ENCODE data around the gene DGKB. TPM values are rescaled to one million over a fixed set of nuclear protein-coding genes. Genes with fewer than 3 reads are reported as not detected.

DGKB gene
- total RNA-seq, 4 donors from 2014 or later, result 17.3 to 54.9 (median 26.1) TPM

GRCh38 chr7:14133752-14134151 lies 768.8 kb downstream of the DGKB start:
- TF ChIP-seq POLR2AphosphoS5 (IDR thresholded peaks at IDR 0.05), result no peak
- TF ChIP-seq CTCF (IDR thresholded peaks at IDR 0.05), result no peak
- no peak for TF ChIP-seq EP300 (IDR thresholded peaks at IDR 0.05)
- TF ChIP-seq POLR2A (IDR thresholded peaks at IDR 0.05), result no peak
- WGBS, 2 donors (ENCODE audit: low coverage in 1 of 2), result 82 to 91% methylated on average over 1 of the region's 1 CpG
- ATAC-seq, result no peak

GRCh38 chr7:14125998-14126397 lies 776.6 kb downstream of the DGKB start:
- TF ChIP-seq POLR2AphosphoS5 (IDR thresholded peaks at IDR 0.05) (no peak), CTCF (IDR thresholded peaks at IDR 0.05) (no peak), POLR2A (IDR thresholded peaks at IDR 0.05) (no peak), EP300 (IDR thresholded peaks at IDR 0.05) (no peak)
- Histone ChIP-seq H3K27me3 (no peaks in the 10 kb centered on the region), H3K4me3 (no peak overlapping the region), H3K9me3 (no peaks in the 10 kb centered on the region), H3K4me1 (no peaks in the 10 kb centered on the region), H3K27ac (no peak overlapping the region), H3K36me3 (no peaks in the 10 kb centered on the region)
- ATAC-seq, result no peak
- 95 to 100% methylated on average over 3 of the region's 3 CpGs for WGBS, 2 donors (ENCODE audit: low coverage in 1 of 2)

More at GRCh38 chr7:14133752-14134151, 768.8 kb downstream of the DGKB start:
- Histone ChIP-seq H3K4me1 (no peaks in the 10 kb centered on the region), H3K27ac (no peak overlapping the region), H3K27me3 (no peaks in the 10 kb centered on the region), H3K4me3 (no peak overlapping the region), H3K36me3 (no peaks in the 10 kb centered on the region), H3K9me3 (no peaks in the 10 kb centered on the region)

GRCh38 chr7:14124716-14125115 lies 777.8 kb downstream of the DGKB start:
- H3K27me3 ChIP-seq, result no peaks in the 10 kb centered on the region
- no peak overlapping the region for H3K27ac ChIP-seq
- H3K9me3 ChIP-seq, result no peaks in the 10 kb centered on the region
- no peaks in the 10 kb centered on the region for H3K36me3 ChIP-seq
- WGBS, 2 donors (ENCODE audit: low coverage in 1 of 2), result 50 to 68% methylated on average over 2 of the region's 2 CpGs
- TF ChIP-seq EP300 (IDR thresholded peaks at IDR 0.05) (no peak), POLR2A (IDR thresholded peaks at IDR 0.05) (no peak), CTCF (IDR thresholded peaks at IDR 0.05) (no peak), POLR2AphosphoS5 (IDR thresholded peaks at IDR 0.05) (no peak)
- H3K4me3 ChIP-seq, result no peak overlapping the region
- no peak for ATAC-seq
- no peaks in the 10 kb centered on the region for H3K4me1 ChIP-seq

- TF ChIP-seq POLR2AphosphoS5 (IDR thresholded peaks at IDR 0.05) (no peak), EP300 (IDR thresholded peaks at IDR 0.05) (no peak), POLR2A (IDR thresholded peaks at IDR 0.05) (no peak), CTCF (IDR thresholded peaks at IDR 0.05) (no peak)
- Histone ChIP-seq H3K4me1 (no peaks in the 10 kb centered on the region), H3K4me3 (no peak overlapping the region), H3K27me3 (no peaks in the 10 kb centered on the region), H3K27ac (no peak overlapping the region), H3K9me3 (no peaks in the 10 kb centered on the region), H3K36me3 (no peaks in the 10 kb centered on the region)
- no peak for ATAC-seq
- WGBS, 2 donors (ENCODE audit: low coverage in 1 of 2), result 38 to 43% methylated on average over 1 of the region's 1 CpG
Observed at GRCh38 chr7:14123923-14124322, 778.6 kb downstream of the DGKB start.

GRCh38 chr7:14115701-14116100 lies 786.9 kb downstream of the DGKB start:
- Histone ChIP-seq H3K36me3 (no peaks in the 10 kb centered on the region), H3K4me3 (no peak overlapping the region), H3K27ac (no peak overlapping the region), H3K27me3 (no peaks in the 10 kb centered on the region), H3K9me3 (no peaks in the 10 kb centered on the region), H3K4me1 (no peaks in the 10 kb centered on the region)
- TF ChIP-seq POLR2A (IDR thresholded peaks at IDR 0.05), result no peak
- TF ChIP-seq POLR2AphosphoS5 (IDR thresholded peaks at IDR 0.05), result no peak
- TF ChIP-seq CTCF (IDR thresholded peaks at IDR 0.05), result no peak
- no peak for TF ChIP-seq EP300 (IDR thresholded peaks at IDR 0.05)
- ATAC-seq, result no peak
- 72 to 100% methylated on average over 2 of the region's 2 CpGs for WGBS, 2 donors (ENCODE audit: low coverage in 1 of 2)

All from gastroesophageal sphincter (tissue), 4 donors.